Endothelial cell of umbilical vein (primary cell): Measurements from ENCODE around the gene CCDC144A. TPM values are rescaled to one million over a fixed set of nuclear protein-coding genes. Genes with fewer than 3 reads are reported as not detected.
"Not testable (repeated sequence)": the region's sequence is repeated elsewhere in the genome, so short reads cannot be mapped to it uniquely, and the experiment has no call there.

Experiments
- BruUV-seq: library from RNA; stranded (reverse); fragments of 400-500 nt; replicated peaks from 2 replicates; lab custom pipeline; 2021; lab: Mats Ljungman, UMichigan
- CTCF ChIA-PET: fragments of 300-600, 350-600 bp; sonication (Branson Sonifier 250); formaldehyde crosslinking; loops from one replicate; lab custom pipeline; 2021; ENCODE audit warnings: antibody characterized with exemption, inconsistent platforms; lab: Charles Lee
- POLR2A ChIA-PET: fragments of 300-600, 350-600 bp; sonication (Branson Sonifier 250); formaldehyde crosslinking; loops from one replicate; lab custom pipeline; 2021; ENCODE audit warnings: antibody characterized with exemption, inconsistent platforms; lab: Charles Lee
- DNase-seq: peaks from one replicate; pipeline ENCODE4 v3.0.0-alpha.2; 2011; ENCODE audit warnings: low read depth, low spot score
- FAIRE-seq: peaks from 2 replicates; lab custom pipeline; 2011; peaks lifted over from hg19 to GRCh38; lab: Jason Lieb, UNC
- H2AFZ ChIP-seq: 2 replicates; pipeline ENCODE4 v1.6.0; 2012; ENCODE audit warnings: low read depth, low read length, control low read depth, inconsistent platforms
- H3K27ac ChIP-seq: 2 replicates; pipeline ENCODE4 v1.5.1; 2011; ENCODE audit warnings: low read depth, mild to moderate bottlenecking, control low read depth, low read length, moderate library complexity; ENCODE audit not compliant: insufficient read depth
- H3K27me3 ChIP-seq, 2 experiments: 2 replicates each; pipeline versions ENCODE4 v1.6.0 to v1.6.1; 2011; ENCODE audit warnings: low read length in 2 of 2, mixed read lengths in 1 of 2; ENCODE audit not compliant: control insufficient read depth in 2 of 2, insufficient read depth in 2 of 2
- H3K36me3 ChIP-seq, 2 experiments: 2 replicates in 1 of 2; 3 replicates in 1 of 2; pipeline ENCODE4 v1.5.1; 2011; ENCODE audit warnings: low read length in 2 of 2, mild to moderate bottlenecking in 1 of 2, moderate library complexity in 1 of 2; ENCODE audit not compliant: control insufficient read depth in 2 of 2, insufficient read depth in 2 of 2; ENCODE audit errors: extremely low read depth in 1 of 2
- H3K4me1 ChIP-seq: 3 replicates; pipeline ENCODE4 v1.5.1; 2011; ENCODE audit warnings: mild to moderate bottlenecking, low read length; ENCODE audit not compliant: control insufficient read depth, insufficient read depth; ENCODE audit errors: extremely low read depth
- H3K4me2 ChIP-seq: 2 replicates; pipeline ENCODE4 v1.6.1; 2011; ENCODE audit warnings: low read length, control low read depth, mixed read lengths; ENCODE audit not compliant: insufficient read depth
- H3K4me3 ChIP-seq, 3 experiments: fragments of 200-600 bp in 1 of 3; sonication (generic), shearing (Covaris generic) in 1 of 3; replicated peaks in 1 of 3; 2 replicates each; pipeline ENCODE4 v1.5.1; 2011 to 2016; ENCODE audit warnings: control low read depth in 3 of 3, low read length in 3 of 3, mild to moderate bottlenecking in 2 of 3, inconsistent platforms in 1 of 3, low read depth in 1 of 3, moderate library complexity in 1 of 3; ENCODE audit not compliant: insufficient read depth in 1 of 3
- H3K79me2 ChIP-seq: 2 replicates; pipeline ENCODE4 v1.6.0; 2012; ENCODE audit warnings: low read length, inconsistent platforms; ENCODE audit not compliant: control insufficient read depth, insufficient read depth
- H3K9ac ChIP-seq: replicated peaks from 2 replicates; pipeline ENCODE3; 2011; ENCODE audit warnings: low read length, control low read depth; ENCODE audit not compliant: insufficient read depth; ENCODE audit errors: extremely low read depth
- H3K9me1 ChIP-seq: replicated peaks from 3 replicates; pipeline ENCODE4 v1.6.0; 2011; ENCODE audit warnings: mild to moderate bottlenecking, low read length; ENCODE audit not compliant: control insufficient read depth, insufficient read depth; ENCODE audit errors: extremely low read depth
- H3K9me3 ChIP-seq: replicated peaks from 2 replicates; pipeline ENCODE4 v1.5.1; 2012; ENCODE audit warnings: low read length, inconsistent platforms; ENCODE audit not compliant: control insufficient read depth, insufficient read depth
- H4K20me1 ChIP-seq: replicated peaks from 2 replicates; pipeline ENCODE3; 2011; ENCODE audit warnings: mild to moderate bottlenecking, low read length; ENCODE audit not compliant: control insufficient read depth, insufficient read depth; ENCODE audit errors: extremely low read depth
- EZH2 ChIP-seq: IDR thresholded peaks from 2 replicates; pipeline ENCODE4 v1.6.1; 2012; ENCODE audit warnings: borderline replicate concordance, low read depth, mild to moderate bottlenecking, moderate library complexity, low read length, inconsistent platforms; ENCODE audit not compliant: severe bottlenecking
- FOS ChIP-seq: IDR thresholded peaks from 2 replicates; pipeline ENCODE4 v1.6.1; 2011; ENCODE audit warnings: mild to moderate bottlenecking, low read length, moderate library complexity, borderline replicate concordance; ENCODE audit not compliant: insufficient read depth
- GATA2 ChIP-seq: IDR thresholded peaks from 2 replicates; pipeline ENCODE4 v1.7.0; 2011; ENCODE audit warnings: low read depth, mild to moderate bottlenecking, moderate library complexity, mixed read lengths, low read length; ENCODE audit not compliant: insufficient read length, insufficient read depth
- JUN ChIP-seq: IDR thresholded peaks from 2 replicates; pipeline ENCODE4 v1.6.1; 2011; ENCODE audit warnings: borderline replicate concordance, low read depth; ENCODE audit not compliant: insufficient read length, insufficient read depth
- MYC ChIP-seq: IDR thresholded peaks from one replicate; pipeline ENCODE4 v1.6.1; 2011; ENCODE audit warnings: mild to moderate bottlenecking, low read depth, low read length
- POLR2A ChIP-seq: IDR thresholded peaks from 2 replicates; pipeline ENCODE4 v1.6.1; 2012; ENCODE audit warnings: low read depth, mild to moderate bottlenecking, control low read depth, low read length
- POLR2AphosphoS5 ChIP-seq: IDR thresholded peaks from 2 replicates; pipeline ENCODE4 v1.6.1; 2012; ENCODE audit warnings: low read depth, mild to moderate bottlenecking, control low read depth, low read length, moderate library complexity; ENCODE audit not compliant: insufficient read depth
- dilution Hi-C: fragments of 300-500 bp; cut with MboI; formaldehyde crosslinking; loops from one replicate; pipeline ENCODE4 v1.15.0; 2019; ENCODE audit warnings: low sequenced_read_pairs; ENCODE audit not compliant: extremely low pct_ligation_motif_present
- intact Hi-C: fragments of 100-400 bp; cut with micrococcal nuclease; formaldehyde crosslinking; loops from one replicate; pipeline ENCODE4 v1.10.0; 2022
- polyA plus RNA-seq, 4 experiments: library from polyadenylated mRNA; depleted of rRNA in 3 of 4; stranded (reverse) in 3 of 4; unstranded in 1 of 4; fragments of >200 nt; gene quantifications; 2 replicates each; pipeline versions ENCODE4 v1.2.1 to v1.2.3, GENCODE V29; 2011 to 2012; ENCODE audit warnings: missing spikeins in 1 of 4
- total RNA-seq: library from RNA; stranded (reverse); gene quantifications from 2 replicates; pipeline ENCODE4 v1.2.3, GENCODE V29; 2021
- TF ChIP-seq, protein P1 (sequence below): IDR thresholded peaks from 2 replicates; pipeline ENCODE4 v1.6.1; 2011; ENCODE audit not compliant: insufficient read depth, insufficient read length
- TF ChIP-seq, protein P2 (sequence below), 2 donors: IDR thresholded peaks; 1 replicate in 1 of 2; 2 replicates in 1 of 2; pipeline ENCODE4 v1.5.1; 2011; ENCODE audit warnings: low read length in 2 of 2, mild to moderate bottlenecking in 2 of 2, moderate library complexity in 2 of 2, control low read depth in 1 of 2, inconsistent platforms in 1 of 2, low read depth in 1 of 2; ENCODE audit not compliant: insufficient read depth in 1 of 2; ENCODE audit errors: extremely low read depth in 1 of 2

The CCDC144A gene
- total and polyA plus RNA-seq, 2 donors (not counting 3 experiments of a cell fraction or from before 2014, with no cell fraction given): 0.27 to 7.4 TPM

DNA sequence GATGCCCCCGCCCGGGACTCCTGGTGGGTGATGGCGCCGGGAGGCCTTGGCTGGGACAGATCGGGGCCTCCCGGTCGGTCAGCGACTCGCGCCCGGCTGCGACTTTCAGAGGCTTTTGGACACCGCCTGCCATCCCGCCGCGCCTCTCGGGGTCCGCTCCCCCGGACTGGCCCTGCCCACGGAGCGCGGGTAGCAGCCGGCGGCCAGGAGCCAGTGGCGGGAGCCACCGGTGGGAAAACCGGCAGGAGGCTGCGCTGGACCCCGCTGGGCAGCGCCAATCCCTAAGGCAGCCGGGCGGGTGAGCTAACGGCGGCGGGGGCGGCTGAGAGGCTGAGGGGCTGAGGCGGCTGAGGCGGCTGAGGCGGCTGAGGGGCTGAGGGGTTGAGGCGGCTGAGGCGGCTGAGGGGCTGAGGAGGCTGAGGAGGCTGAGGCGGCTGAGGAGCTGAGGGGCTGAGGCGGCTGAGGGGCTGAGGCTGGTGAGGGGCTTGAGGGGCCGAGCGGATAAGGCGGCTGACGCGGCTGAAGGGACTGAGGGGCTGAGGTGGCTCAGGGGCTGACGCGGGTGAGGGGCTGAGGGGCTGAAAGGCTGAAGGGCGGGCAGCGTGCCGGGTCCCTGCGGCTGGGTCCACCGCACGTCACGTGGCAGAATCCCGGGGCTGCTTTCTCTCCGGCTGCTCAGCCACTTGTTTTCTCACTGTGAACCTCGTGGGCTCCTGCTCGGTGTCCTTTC lies 23.0 kb upstream of the CCDC144A start:
- H2AFZ ChIP-seq, H3K9ac ChIP-seq, H3K4me1 ChIP-seq, DNase-seq, FAIRE-seq, H3K9me3 ChIP-seq, POLR2A ChIA-PET, intact Hi-C loops, H3K36me3 ChIP-seq, H3K4me2 ChIP-seq, dilution Hi-C loops, H3K27ac ChIP-seq, BruUV-seq, CTCF ChIA-PET, H3K9me1 ChIP-seq, H4K20me1 ChIP-seq, H3K79me2 ChIP-seq: not testable (repeated sequence)
- peaks cover 8 to 24% of the 10 kb centered on the region in 2 experiments for H3K27me3 ChIP-seq
- TF ChIP-seq EZH2: peak; percentile 37
- H3K4me3 ChIP-seq: peak overlapping the region in 1 of 3 experiments; percentile 15

DNA sequence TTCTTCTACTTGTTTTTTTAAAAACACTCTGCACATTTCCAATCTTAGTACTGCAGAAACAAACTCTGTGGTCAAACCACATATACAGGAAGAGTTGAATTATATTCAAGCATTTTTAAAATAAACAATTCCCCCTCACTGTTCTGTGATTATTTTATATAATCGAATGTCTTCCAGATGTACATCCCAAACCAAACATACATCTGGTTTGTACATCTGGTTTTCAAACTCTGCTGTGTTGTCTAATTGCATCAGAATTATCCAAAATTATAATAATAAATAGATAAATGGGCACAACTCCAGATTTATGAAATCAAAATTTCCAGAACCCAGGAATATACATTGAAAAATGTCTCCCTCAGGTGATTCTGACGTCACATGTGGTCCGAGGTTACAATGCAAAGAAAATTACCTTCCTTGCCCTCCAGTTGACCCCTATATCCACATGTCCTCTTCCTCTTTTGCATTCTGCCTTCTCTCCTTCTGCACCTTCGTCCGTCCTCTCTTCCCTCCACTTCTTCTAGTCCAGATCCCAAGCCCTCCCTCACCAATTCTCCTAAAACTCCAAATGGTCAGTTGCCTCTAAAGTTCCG lies 13.3 kb upstream of the CCDC144A start:
- TF ChIP-seq POLR2A (no peak), JUN (no peak), EZH2 (no peak), MYC (no peak), GATA2 (no peak), FOS (no peak), POLR2AphosphoS5 (no peak)
- TF ChIP-seq, protein P1, sequence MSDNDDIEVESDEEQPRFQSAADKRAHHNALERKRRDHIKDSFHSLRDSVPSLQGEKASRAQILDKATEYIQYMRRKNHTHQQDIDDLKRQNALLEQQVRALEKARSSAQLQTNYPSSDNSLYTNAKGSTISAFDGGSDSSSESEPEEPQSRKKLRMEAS: no peak
- TF ChIP-seq, protein P2, sequence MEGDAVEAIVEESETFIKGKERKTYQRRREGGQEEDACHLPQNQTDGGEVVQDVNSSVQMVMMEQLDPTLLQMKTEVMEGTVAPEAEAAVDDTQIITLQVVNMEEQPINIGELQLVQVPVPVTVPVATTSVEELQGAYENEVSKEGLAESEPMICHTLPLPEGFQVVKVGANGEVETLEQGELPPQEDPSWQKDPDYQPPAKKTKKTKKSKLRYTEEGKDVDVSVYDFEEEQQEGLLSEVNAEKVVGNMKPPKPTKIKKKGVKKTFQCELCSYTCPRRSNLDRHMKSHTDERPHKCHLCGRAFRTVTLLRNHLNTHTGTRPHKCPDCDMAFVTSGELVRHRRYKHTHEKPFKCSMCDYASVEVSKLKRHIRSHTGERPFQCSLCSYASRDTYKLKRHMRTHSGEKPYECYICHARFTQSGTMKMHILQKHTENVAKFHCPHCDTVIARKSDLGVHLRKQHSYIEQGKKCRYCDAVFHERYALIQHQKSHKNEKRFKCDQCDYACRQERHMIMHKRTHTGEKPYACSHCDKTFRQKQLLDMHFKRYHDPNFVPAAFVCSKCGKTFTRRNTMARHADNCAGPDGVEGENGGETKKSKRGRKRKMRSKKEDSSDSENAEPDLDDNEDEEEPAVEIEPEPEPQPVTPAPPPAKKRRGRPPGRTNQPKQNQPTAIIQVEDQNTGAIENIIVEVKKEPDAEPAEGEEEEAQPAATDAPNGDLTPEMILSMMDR (IDR thresholded peaks at IDR 0.05; ENCODE audit: extremely low read depth in 1 of 2, insufficient read depth in 1 of 2, low read depth in 1 of 2, low read length in 2 of 2): no peak
- intact Hi-C loops: no loop called here

More for the DNA sequence above, 13.3 kb upstream of the CCDC144A start:
- H3K9ac ChIP-seq: no peak overlapping the region
- H3K4me1 ChIP-seq: no peaks in the 10 kb centered on the region
- no TSS peak for BruUV-seq
- H3K9me3 ChIP-seq: no peaks in the 10 kb centered on the region
- no peaks in the 10 kb centered on the region for H3K79me2 ChIP-seq
- H3K9me1 ChIP-seq: no peaks in the 10 kb centered on the region
- DNase-seq: no peak
- H4K20me1 ChIP-seq: no peaks in the 10 kb centered on the region
- no peak for FAIRE-seq
- H3K27ac ChIP-seq: no peak overlapping the region
- dilution Hi-C loops: no loop called here
- H3K4me3 ChIP-seq: no peak overlapping the region
- no peak overlapping the region for H2AFZ ChIP-seq
- CTCF ChIA-PET: no interaction called here
- H3K36me3 ChIP-seq: no peaks in the 10 kb centered on the region
- POLR2A ChIA-PET: no interaction called here
- H3K27me3 ChIP-seq: no peaks in the 10 kb centered on the region
- no peak overlapping the region for H3K4me2 ChIP-seq
